Upper lobe of right lung (tissue), 1 donor: ENCODE data around the gene RIN3. TPM values are rescaled to one million over a fixed set of nuclear protein-coding genes. Genes with fewer than 3 reads are reported as not detected.

ENCODE experiments used
- ATAC-seq: fragments of 200-7000 bp; cut with Tn5 transposase; one replicate; pipeline ENCODE4 v1.9.1; 2020; ENCODE audit warnings: mild to moderate bottlenecking, moderate library complexity
- DNase-seq: peaks from one replicate; pipeline ENCODE4 v3.0.0-alpha.2; 2020
- H3K27ac ChIP-seq: fragments of 200-600 bp; one replicate; pipeline ENCODE4 v1.8.0; 2022
- H3K27me3 ChIP-seq: fragments of 200-600 bp; one replicate; pipeline ENCODE4 v1.8.0; 2022; ENCODE audit warnings: mild to moderate bottlenecking
- H3K36me3 ChIP-seq: fragments of 200-600 bp; one replicate; pipeline ENCODE4 v1.8.0; 2022
- H3K4me1 ChIP-seq: fragments of 200-600 bp; one replicate; pipeline ENCODE4 v1.8.0; 2022
- H3K4me3 ChIP-seq: fragments of 200-600 bp; one replicate; pipeline ENCODE4 v1.8.0; 2022; ENCODE audit warnings: mild to moderate bottlenecking
- H3K9me3 ChIP-seq: fragments of 200-600 bp; one replicate; pipeline ENCODE4 v1.8.0; 2022
- CTCF ChIP-seq: fragments of 200-600 bp; IDR thresholded peaks from one replicate; pipeline ENCODE4 v1.8.0; 2022; ENCODE audit warnings: antibody characterized with exemption
- intact Hi-C: fragments of 100-400 bp; cut with DNase I; formaldehyde crosslinking; loops from one replicate; pipeline ENCODE4 v1.11.0; 2022
- total RNA-seq: library from RNA; stranded (reverse); fragmentation: NEBNext Ultra II Directional; extraction: Animal tissue kit (Norgen Biotek cat#: 25700); gene quantifications from one replicate; pipeline ENCODE4 v1.2.1, GENCODE V29; 2021
- donor health status: DM: no; HTN: yes; CAD: no; lungs with severe emphysema.

The RIN3 gene
- total RNA-seq, 1 donor from 2014 or later, result 56.0 TPM

- TF ChIP-seq CTCF, result no peak
- Histone ChIP-seq H3K36me3 (peaks cover 10% of the 10 kb centered on the region), H3K4me1 (peaks cover 35% of the 10 kb centered on the region), H3K4me3 (no peak overlapping the region), H3K27ac (peak overlapping the region; percentile 69), H3K27me3 (no peaks in the 10 kb centered on the region), H3K9me3 (no peaks in the 10 kb centered on the region)
- ATAC-seq (peak; percentile 45), DNase-seq (no peak)
- intact Hi-C loops, result no loop called here
Measured at GRCh38 chr14:92585981-92586937, 72.7 kb downstream of the RIN3 start.

GRCh38 chr14:92586963-92587699 lies 73.5 kb downstream of the RIN3 start:
- peaks cover 10% of the 10 kb centered on the region for H3K36me3 ChIP-seq
- no peak overlapping the region for H3K4me3 ChIP-seq
- ATAC-seq (peak; percentile 60), DNase-seq (no peak)
- H3K27ac ChIP-seq, result peak overlapping the region; percentile 69
- TF ChIP-seq CTCF, result peak; percentile 4
- H3K4me1 ChIP-seq, result peaks cover 35% of the 10 kb centered on the region
- intact Hi-C loops, result no loop called here
- H3K27me3 ChIP-seq, result no peaks in the 10 kb centered on the region
- H3K9me3 ChIP-seq, result no peaks in the 10 kb centered on the region

- H3K27ac ChIP-seq, result peak overlapping the region; percentile 69
- H3K4me1 ChIP-seq, result peaks cover 35% of the 10 kb centered on the region
- H3K9me3 ChIP-seq, result no peaks in the 10 kb centered on the region
- no peak for DNase-seq
- no peak for TF ChIP-seq CTCF
- no peaks in the 10 kb centered on the region for H3K27me3 ChIP-seq
- no peak for ATAC-seq
- no peak overlapping the region for H3K4me3 ChIP-seq
- peaks cover 10% of the 10 kb centered on the region for H3K36me3 ChIP-seq
- intact Hi-C loops, result no loop called here
Measured at GRCh38 chr14:92587700-92588085, 74.1 kb downstream of the RIN3 start.

GRCh38 chr14:92589213-92589852 lies 75.8 kb downstream of the RIN3 start:
- Histone ChIP-seq H3K27me3 (no peaks in the 10 kb centered on the region), H3K36me3 (peaks cover 5% of the 10 kb centered on the region), H3K27ac (no peak overlapping the region), H3K4me3 (no peak overlapping the region), H3K9me3 (no peaks in the 10 kb centered on the region), H3K4me1 (peaks cover 30% of the 10 kb centered on the region)
- intact Hi-C loops, result no loop called here
- DNase-seq (no peak), ATAC-seq (no peak)
- peak; percentile 32 for TF ChIP-seq CTCF

- no peak for DNase-seq
Measured at GRCh38 chr14:92590176-92590575, 76.6 kb downstream of the RIN3 start.

More at GRCh38 chr14:92590176-92590575, 76.6 kb downstream of the RIN3 start:
- Histone ChIP-seq H3K36me3 (peaks cover 5% of the 10 kb centered on the region), H3K9me3 (no peaks in the 10 kb centered on the region), H3K4me3 (no peak overlapping the region), H3K4me1 (peaks cover 21% of the 10 kb centered on the region), H3K27ac (no peak overlapping the region), H3K27me3 (no peaks in the 10 kb centered on the region)
- intact Hi-C loops, result no loop called here
- ATAC-seq, result no peak
- no peak for TF ChIP-seq CTCF
